NCI-H1436 (cell line): ENCODE results near the gene C1orf105.
A peak's percentile ranks its signal among the peaks of the same experiment; 100 is the strongest.
"Not testable (repeated sequence)": the region's sequence is repeated elsewhere in the genome, so short reads cannot be mapped to it uniquely, and the experiment has no call there.

ENCODE experiments used
- DNase-seq: peaks from one replicate; lab custom pipeline; 2025; lab: John Stamatoyannopoulos, UW

Gene C1orf105

DNA sequence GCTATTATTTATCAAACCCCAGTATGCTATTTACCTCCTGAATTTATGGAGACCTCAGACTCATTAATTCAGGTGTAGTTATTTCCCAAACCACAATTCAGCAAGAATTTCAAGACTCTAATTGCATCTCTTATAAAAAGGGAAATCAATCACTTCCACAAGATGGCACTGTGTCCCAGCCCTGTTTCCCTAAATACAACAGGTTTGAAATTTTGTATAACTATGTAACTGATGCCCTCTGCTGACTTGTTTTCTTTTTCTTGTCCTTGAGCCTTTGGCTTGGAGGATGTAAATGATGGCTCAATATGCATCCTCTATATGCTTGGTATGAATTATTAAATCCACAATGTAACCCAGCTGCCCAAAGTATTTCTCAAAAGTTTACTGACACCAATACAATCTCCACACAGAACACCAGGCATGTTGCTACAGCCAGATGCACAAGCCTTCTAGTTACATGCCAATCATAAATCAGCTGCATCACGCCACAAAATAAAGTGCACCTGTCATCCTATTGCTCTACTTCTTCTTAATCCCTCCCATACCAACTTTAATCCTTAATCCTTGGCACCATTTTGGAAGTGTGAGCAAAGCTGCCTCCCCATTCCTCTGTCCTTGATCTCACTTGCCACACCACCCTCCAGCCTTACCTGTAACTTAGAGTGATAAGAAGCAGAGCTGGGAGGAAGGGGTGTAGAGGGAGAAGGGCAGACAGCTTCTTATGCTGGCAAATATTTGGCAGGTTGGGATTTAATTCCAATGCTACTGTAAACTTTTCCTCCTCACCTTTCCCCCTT, 9.0 kb downstream of the C1orf105 start:
- DNase-seq, result peak; percentile 26

GRCh38 chr1:172430128-172430454, 9.6 kb downstream of the C1orf105 start:
- DNase-seq, result no peak

GRCh38 chr1:172431204-172431603, 10.7 kb downstream of the C1orf105 start:
- no peak for DNase-seq

DNA sequence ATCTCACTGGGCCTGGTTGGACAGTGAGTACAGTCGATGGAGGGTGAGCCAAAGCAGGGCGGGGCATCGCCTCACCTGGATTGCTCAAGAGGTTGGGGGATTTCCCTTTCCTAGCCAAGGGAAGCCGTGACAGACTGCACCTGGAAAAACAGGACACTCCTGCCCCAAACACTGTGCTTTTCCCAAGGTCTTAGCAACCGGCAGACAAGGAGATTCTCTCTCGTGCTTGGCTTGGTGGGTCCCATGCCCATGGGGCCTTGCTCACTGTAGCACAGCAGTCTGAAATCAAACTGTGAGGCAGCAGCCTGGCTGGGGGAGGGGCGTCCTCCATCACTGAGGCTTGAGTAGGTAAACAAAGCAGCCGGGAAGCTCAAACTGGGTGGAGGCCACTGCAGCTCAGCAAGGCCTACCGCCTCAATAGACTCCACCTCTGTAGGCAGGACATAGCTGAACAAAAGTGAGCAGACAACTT, 11.3 kb downstream of the C1orf105 start:
- no peak for DNase-seq

DNA sequence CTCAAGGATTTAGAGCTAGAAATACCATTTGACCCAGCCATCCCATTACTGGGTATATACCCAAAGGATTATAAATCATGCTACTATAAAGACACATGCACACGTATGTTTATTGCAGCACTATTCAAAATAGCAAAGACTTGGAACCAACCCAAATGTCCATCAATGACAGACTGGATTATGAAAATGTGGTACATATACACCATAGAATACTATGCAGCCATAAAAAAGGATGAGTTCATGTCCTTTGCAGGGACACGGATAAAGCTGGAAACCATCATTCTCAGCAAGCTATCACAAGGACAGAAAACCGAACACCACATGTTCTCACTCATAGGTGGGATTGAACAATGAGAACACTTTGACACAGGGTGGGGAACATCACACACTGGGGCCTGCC, 16.7 kb downstream of the C1orf105 start:
- not testable (repeated sequence) for DNase-seq

- DNase-seq, result no peak
These were observed 21.9 kb downstream of the C1orf105 start for GRCh38 chr1:172442404-172442803.

- DNase-seq, result no peak
These were observed 22.5 kb downstream of the C1orf105 start for GRCh38 chr1:172442843-172443565.

DNA sequence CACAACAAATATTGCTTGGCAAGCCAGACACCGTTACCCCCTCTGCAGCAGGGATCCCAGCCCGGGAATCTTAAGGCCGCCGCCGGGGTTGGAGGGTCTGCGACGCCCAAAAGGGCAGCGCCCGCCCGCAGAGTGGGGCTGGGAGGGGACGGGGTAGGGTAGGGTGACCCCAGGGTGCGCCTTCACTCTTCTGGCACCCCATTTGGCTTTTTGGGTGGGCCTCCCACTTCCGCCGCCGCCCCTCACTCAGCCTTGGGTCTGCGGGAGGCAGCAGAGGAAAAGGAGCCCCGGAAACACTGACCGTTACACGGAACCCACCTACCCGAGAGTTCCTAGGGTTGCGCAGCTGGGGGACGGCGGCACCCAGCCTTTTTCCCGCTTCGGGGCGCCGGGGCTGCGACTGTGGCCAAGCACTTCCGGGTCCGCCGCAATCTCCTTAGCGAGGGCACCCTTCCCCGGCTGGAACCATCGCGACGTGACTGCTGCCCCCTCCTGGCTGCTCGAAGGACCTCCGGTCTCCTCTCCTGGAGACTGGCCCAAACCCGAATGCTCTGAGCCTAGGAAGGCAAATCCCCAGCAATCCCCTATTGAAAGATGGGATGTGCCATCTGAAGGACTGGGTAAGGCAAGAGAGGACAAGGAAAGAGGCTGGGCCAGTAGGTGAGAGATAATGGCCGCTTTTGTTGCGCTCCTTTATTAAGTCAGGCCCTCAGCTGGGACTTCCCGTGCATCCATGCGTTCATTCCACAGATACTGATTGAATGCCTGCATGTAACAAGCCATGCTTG, 23.4 kb downstream of the C1orf105 start, which contains the start of gene PIGC:
Gene PIGC, minus strand, starts transcription at position 404 of the 788 bp plus-strand sequence. CDS start 1,447 bp downstream, outside the sequence.
- peak; percentile 83 for DNase-seq

DNA sequence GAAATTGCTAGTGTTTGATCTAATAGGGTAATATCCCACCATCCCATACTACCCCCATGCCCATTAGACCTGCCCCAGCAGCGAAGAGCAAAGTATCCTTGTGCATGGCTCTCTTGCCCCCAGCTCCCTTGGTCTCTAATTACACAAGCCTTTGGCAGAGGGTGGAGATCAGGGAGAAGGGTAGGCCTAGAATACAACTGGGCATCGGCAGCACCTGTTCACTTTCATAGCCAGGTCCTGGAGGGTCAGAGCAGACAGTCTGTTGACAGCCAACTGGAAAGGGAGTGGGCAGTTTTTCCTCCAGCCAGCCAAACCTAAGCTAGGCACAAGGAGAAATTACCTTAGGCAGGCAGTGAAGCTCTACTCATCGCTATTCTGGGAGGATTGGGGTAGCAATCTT, 26.1 kb downstream of the C1orf105 start:
- DNase-seq, result no peak

DNA sequence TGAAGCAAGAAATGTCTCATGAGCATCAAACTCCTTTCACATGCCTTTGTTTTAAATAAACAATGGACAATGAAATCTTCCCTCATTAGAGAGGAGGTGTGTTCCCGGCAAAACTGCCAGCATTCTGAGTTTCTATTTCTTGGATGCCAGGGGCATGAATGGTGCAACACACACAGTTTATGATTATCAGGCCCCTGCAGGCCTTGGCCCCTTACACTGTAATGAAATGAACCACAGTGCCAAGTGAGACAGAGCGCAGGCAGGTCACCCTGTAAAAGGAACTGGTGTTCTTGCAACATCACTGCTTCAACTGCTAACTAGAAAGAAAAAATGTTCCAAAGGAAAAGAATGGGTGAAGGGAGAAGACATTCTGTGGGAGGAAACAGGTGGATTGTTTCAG, 27.2 kb downstream of the C1orf105 start:
- DNase-seq, result no peak

GRCh38 chr1:172448995-172449584, 28.6 kb downstream of the C1orf105 start:
- no peak for DNase-seq

DNA sequence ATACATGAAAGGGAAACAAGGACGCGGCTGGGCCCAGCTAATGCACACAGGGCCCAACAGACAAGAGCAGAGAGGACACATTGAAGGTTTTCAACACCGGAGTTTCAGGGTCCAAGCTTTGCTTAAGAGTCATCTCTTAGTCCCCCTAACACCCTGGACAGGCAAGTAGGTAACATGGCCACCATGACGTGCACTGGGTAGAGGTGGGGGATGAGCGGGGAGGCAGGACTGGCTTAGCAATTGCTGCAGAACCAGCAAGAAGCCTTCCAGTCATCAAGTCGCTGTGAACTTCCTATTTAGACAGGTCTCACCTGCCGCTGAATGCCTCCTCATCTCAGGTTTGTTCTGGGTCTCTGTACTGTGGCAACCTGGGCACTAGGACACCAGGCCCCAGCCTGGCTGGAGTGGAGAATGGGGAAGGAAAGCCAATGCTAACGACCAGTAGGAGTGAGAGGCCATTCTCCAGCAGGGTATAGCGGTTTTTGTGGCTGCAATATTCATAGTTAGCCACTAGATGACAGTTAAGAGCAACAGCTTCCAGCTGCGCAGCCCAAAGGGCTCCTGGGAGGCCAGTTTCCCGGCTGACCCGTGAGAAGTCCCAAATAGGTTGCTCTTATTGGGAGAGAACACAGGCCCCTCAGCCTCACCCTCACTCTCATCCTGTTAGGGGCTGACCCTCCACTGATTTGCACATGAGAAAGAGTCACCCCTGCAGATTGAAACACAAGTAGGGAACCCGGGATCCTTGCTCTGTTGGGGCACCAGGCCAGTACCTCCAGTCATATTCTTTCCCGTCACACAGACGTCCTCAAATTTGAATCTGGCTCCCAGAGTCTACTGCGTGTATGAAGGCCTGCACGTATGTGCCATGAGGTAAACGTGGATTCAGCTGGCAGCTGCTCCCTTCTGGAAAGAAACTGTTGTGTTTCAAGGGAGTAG, 29.4 kb downstream of the C1orf105 start:
- DNase-seq, result no peak

GRCh38 chr1:172450524-172450885, 30.0 kb downstream of the C1orf105 start:
- no peak for DNase-seq

GRCh38 chr1:172451002-172451443, 30.5 kb downstream of the C1orf105 start:
- DNase-seq, result no peak

DNA sequence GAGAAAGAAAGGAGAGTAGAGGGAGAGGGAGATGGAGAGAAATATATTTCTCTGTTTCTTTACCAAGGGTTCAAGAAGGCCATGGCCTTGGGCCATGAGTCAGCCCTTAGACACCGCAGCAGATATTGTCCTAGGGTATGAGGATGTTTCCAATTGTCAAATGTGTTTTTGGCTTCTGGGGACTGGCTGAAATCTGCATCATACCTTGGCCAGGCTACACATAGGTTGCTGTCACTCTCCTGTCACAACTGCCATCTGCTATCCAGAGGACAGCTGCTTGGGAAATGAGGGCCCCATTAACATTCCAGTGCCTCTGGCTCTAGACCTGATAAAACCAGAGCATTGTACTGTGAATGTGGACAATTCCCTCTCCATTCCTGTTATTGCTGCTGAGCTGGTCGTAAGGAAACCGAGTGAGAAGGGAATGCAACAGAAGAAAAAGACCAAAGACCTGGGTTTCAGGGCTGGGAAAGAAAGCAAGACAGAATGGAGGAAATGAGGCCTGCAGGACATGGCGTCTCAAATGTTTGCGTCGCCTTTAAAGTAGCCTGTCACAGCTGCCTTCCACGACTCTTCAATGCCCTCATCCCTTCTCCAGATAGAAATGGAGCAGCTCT, 32.2 kb downstream of the C1orf105 start:
- no peak for DNase-seq

- DNase-seq, result no peak
These were observed 32.7 kb downstream of the C1orf105 start for GRCh38 chr1:172453153-172453545.

GRCh38 chr1:172453607-172454006, 33.1 kb downstream of the C1orf105 start:
- no peak for DNase-seq

DNA sequence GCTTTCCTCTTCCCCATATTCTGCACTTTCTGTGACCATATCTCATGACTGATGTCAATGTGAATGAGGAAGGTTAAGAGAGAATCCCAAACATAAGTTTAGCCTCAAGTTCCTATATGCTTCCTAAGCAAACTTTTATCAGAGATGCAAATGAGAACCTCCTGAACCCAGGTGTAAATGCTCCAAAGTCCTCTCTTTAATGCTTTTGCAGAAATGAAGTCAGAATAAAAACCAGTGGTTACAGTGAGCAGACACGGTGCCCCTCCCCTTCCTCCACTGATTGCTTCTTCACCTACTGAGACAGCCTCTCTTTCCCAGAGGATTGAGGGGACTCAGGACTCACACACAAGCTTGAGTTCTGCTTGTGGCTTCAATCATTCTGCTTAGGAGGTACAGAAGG, 35.0 kb downstream of the C1orf105 start:
- no peak for DNase-seq

GRCh38 chr1:172456344-172456769, 35.9 kb downstream of the C1orf105 start:
- DNase-seq, result no peak

DNA sequence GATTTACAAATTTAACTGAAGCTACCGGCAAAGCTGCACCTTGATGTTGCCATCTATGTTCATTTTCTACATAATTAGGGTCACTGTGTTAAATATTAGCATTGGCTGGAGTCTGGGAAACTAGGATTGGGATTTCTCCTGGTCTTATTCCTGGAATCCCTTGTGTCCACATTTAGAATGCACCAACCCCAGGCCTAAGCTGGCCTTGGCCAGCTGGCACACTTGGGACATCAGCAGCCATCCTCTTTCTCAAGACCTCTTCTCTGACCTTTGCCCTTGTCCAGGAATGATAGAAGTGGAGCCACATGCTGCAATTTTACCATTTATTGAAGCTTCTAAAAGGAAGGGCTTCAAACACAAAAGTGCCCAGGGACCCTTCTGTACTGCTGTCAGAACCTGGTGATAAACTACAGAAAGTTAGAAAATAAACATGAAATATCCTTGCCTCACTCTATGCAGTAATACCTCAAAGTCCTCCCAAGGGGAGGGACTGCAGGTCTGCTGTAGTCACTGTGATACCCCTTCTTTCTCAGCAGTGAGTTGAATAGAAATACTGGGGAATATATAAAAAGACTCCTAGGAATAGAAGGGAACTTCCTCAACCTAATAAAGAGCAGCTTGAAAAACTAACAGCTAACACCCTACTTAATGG, 37.1 kb downstream of the C1orf105 start:
- DNase-seq, result no peak
